Ascending aorta (tissue), 2 donors: ENCODE data around the gene ZSWIM5. TPM values are rescaled to one million over a fixed set of nuclear protein-coding genes. Genes with fewer than 3 reads are reported as not detected.
"Not testable (repeated sequence)": the region's sequence is repeated elsewhere in the genome, so short reads cannot be mapped to it uniquely, and the experiment has no call there.

Experiments used
- DNase-seq, 2 donors: peaks; one replicate each; pipeline ENCODE4 v3.0.0-alpha.2; 2019; ENCODE audit warnings: low spot score in 2 of 2
- H3K27ac ChIP-seq, 2 donors: fragments of 200-600 bp; sonication (generic); one replicate each; pipeline ENCODE4 v1.5.1; 2016 to 2017; ENCODE audit warnings: mild to moderate bottlenecking in 1 of 2
- H3K27me3 ChIP-seq: fragments of 200-600 bp; sonication (generic); one replicate; pipeline ENCODE4 v1.5.1; 2017
- H3K36me3 ChIP-seq, 2 donors: fragments of 200-600 bp; sonication (generic); one replicate each; pipeline ENCODE4 v1.5.1; 2016
- H3K4me1 ChIP-seq, 2 donors: fragments of 200-600 bp; sonication (generic); one replicate each; pipeline ENCODE4 v1.5.1; 2016 to 2017; ENCODE audit warnings: mild to moderate bottlenecking in 1 of 2
- H3K4me3 ChIP-seq, 2 donors: fragments of 200-600 bp; sonication (generic); one replicate each; pipeline ENCODE4 v1.5.1; 2016 to 2017; ENCODE audit warnings: mild to moderate bottlenecking in 1 of 2
- H3K9me3 ChIP-seq, 2 donors: fragments of 200-600 bp; sonication (generic); one replicate each; pipeline ENCODE4 v1.5.1; 2016
- intact Hi-C: fragments of 100-400 bp; cut with DNase I; formaldehyde crosslinking; loops from one replicate; pipeline ENCODE4 v1.15.1; 2023
- total RNA-seq: library from RNA; depleted of rRNA; stranded (reverse); fragments of >200 nt; gene quantifications from one replicate; pipeline ENCODE4 v1.1.0, GENCODE V29; 2016
- TF ChIP-seq, protein P1 (sequence below), 3 experiments: fragments of 200-600 bp in 2 of 3; fragments of 450-650 bp in 1 of 3; sonication (generic) in 2 of 3; IDR thresholded peaks; one replicate each; pipeline ENCODE4 v1.5.1; 2016 to 2019; ENCODE audit warnings: antibody characterized with exemption in 3 of 3, mild to moderate bottlenecking in 1 of 3, moderate library complexity in 1 of 3

ZSWIM5 gene
- total RNA-seq, 1 donor from 2014 or later, result 1.2 TPM

GRCh38 chr1:45200435-45200834 lies 6.0 kb downstream of the ZSWIM5 start:
- no peaks in the 10 kb centered on the region for H3K27me3 ChIP-seq
- no peaks in the 10 kb centered on the region for H3K9me3 ChIP-seq
- TF ChIP-seq, protein P1, sequence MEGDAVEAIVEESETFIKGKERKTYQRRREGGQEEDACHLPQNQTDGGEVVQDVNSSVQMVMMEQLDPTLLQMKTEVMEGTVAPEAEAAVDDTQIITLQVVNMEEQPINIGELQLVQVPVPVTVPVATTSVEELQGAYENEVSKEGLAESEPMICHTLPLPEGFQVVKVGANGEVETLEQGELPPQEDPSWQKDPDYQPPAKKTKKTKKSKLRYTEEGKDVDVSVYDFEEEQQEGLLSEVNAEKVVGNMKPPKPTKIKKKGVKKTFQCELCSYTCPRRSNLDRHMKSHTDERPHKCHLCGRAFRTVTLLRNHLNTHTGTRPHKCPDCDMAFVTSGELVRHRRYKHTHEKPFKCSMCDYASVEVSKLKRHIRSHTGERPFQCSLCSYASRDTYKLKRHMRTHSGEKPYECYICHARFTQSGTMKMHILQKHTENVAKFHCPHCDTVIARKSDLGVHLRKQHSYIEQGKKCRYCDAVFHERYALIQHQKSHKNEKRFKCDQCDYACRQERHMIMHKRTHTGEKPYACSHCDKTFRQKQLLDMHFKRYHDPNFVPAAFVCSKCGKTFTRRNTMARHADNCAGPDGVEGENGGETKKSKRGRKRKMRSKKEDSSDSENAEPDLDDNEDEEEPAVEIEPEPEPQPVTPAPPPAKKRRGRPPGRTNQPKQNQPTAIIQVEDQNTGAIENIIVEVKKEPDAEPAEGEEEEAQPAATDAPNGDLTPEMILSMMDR (IDR thresholded peaks at IDR 0.05), result no peak
- no peak overlapping the region for H3K27ac ChIP-seq
- H3K36me3 ChIP-seq, result no peaks in the 10 kb centered on the region
- H3K4me1 ChIP-seq, result no peaks in the 10 kb centered on the region
- H3K4me3 ChIP-seq, result no peak overlapping the region
- intact Hi-C loops, result no loop called here
- no peak for DNase-seq

DNA sequence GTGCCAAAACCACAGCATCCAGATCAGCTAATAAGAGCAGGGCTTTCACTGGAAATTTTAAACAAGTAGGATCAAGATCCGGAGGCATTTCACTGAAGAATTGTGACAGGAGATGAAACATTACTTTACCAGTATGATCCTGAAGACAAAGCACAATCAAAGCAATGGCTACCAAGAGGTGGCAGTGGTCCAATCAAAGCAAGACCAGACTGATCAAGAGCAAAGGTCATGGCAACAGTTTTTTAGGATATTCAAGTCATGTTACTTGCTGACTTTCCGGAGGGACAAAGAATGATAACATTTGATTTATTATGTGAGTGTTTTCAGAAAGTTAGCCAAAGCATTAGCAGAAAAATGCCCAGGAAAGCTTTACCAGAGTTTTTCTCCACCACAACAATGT lies 8.2 kb downstream of the ZSWIM5 start:
- H3K9me3 ChIP-seq, result no peaks in the 10 kb centered on the region
- no peaks in the 10 kb centered on the region for H3K36me3 ChIP-seq
- DNase-seq, result no peak
- H3K27ac ChIP-seq, result no peak overlapping the region
- TF ChIP-seq, protein P1 (IDR thresholded peaks at IDR 0.05), result no peak
- H3K4me1 ChIP-seq, result no peaks in the 10 kb centered on the region
- H3K27me3 ChIP-seq, result no peaks in the 10 kb centered on the region
- H3K4me3 ChIP-seq, result no peak overlapping the region
- intact Hi-C loops, result no loop called here

- no peaks in the 10 kb centered on the region for H3K4me1 ChIP-seq
- intact Hi-C loops, result no loop called here
- H3K9me3 ChIP-seq, result no peaks in the 10 kb centered on the region
- no peak overlapping the region for H3K27ac ChIP-seq
- no peaks in the 10 kb centered on the region for H3K27me3 ChIP-seq
- H3K4me3 ChIP-seq, result no peak overlapping the region
- no peaks in the 10 kb centered on the region for H3K36me3 ChIP-seq
- DNase-seq, result no peak
- TF ChIP-seq, protein P1 (IDR thresholded peaks at IDR 0.05), result no peak
Observed at GRCh38 chr1:45196863-45197262, 9.5 kb downstream of the ZSWIM5 start.

GRCh38 chr1:45191418-45191783 lies 15.0 kb downstream of the ZSWIM5 start:
- no peaks in the 10 kb centered on the region for H3K9me3 ChIP-seq
- no peak overlapping the region for H3K4me3 ChIP-seq
- no peak overlapping the region for H3K27ac ChIP-seq
- H3K36me3 ChIP-seq, result no peaks in the 10 kb centered on the region
- no peaks in the 10 kb centered on the region for H3K27me3 ChIP-seq
- intact Hi-C loops, result no loop called here
- DNase-seq, result no peak
- H3K4me1 ChIP-seq, result no peaks in the 10 kb centered on the region
- TF ChIP-seq, protein P1 (IDR thresholded peaks at IDR 0.05), result no peak

GRCh38 chr1:45187725-45188124 lies 18.7 kb downstream of the ZSWIM5 start:
- Histone ChIP-seq H3K4me3 (no peak overlapping the region), H3K36me3 (no peaks in the 10 kb centered on the region), H3K9me3 (no peaks in the 10 kb centered on the region), H3K27me3 (no peaks in the 10 kb centered on the region), H3K4me1 (no peaks in the 10 kb centered on the region), H3K27ac (no peak overlapping the region)
- TF ChIP-seq, protein P1 (IDR thresholded peaks at IDR 0.05), result no peak
- no peak for DNase-seq
- intact Hi-C loops, result no loop called here

GRCh38 chr1:45179918-45180519 lies 26.4 kb downstream of the ZSWIM5 start:
- H3K4me3 ChIP-seq, H3K36me3 ChIP-seq, H3K4me1 ChIP-seq, H3K27me3 ChIP-seq, H3K27ac ChIP-seq, intact Hi-C loops, DNase-seq: not testable (repeated sequence)
- peaks cover 0 to 10% of the 10 kb centered on the region in 2 donors for H3K9me3 ChIP-seq
